HEK293 (cell line): ENCODE data around the gene ABR.

Experiments used
- ZNF510 ChIP-seq: fragments of 450-650 bp; formaldehyde crosslinking; IDR thresholded peaks from 2 replicates; pipeline ENCODE4 v1.5.1; 2018; ENCODE audit warnings: mild to moderate bottlenecking, missing genetic modification characterization, missing biosample characterization; ENCODE audit not compliant: insufficient replicate concordance
- TF ChIP-seq, protein P1 (sequence below): fragments of 450-650 bp; formaldehyde crosslinking; IDR thresholded peaks from 2 replicates; pipeline ENCODE4 v1.5.1; 2016; ENCODE audit warnings: missing biosample characterization, missing genetic modification characterization
- TF ChIP-seq, protein P2 (sequence below): fragments of 450-650 bp; formaldehyde crosslinking; IDR thresholded peaks from 2 replicates; pipeline ENCODE4 v1.5.1; 2016; ENCODE audit warnings: missing biosample characterization, missing genetic modification characterization
- TF ChIP-seq, protein P3 (sequence below): fragments of 450-650 bp; formaldehyde crosslinking; IDR thresholded peaks from 2 replicates; pipeline ENCODE4 v1.5.1; 2016; ENCODE audit warnings: missing biosample characterization, missing genetic modification characterization

DNA sequence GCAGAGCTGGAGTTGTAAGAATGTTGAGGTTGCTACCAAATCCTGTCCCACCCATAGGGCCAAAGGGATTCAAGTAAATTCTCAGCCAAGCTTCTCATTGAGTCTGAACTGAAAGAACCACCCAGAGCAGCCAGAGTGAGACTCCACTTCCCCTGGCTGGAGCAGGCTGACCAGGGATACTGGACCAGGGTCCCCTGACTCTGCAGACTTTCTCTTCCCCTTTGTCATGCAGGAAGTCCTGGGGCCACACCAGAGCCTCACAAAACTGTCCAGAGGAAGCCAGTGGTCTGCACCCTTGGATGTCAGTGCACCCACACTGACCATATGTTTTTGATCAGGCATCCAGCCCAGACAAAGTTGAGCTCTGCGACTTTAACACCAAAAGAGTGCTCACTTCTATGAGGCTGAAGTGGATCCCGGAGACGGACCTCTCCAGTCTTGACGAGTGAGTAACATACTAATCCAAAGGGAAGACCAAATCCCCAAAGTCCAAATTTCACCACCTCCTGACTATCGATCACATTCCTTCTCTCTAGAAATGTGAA, 204.3 kb downstream of the ABR start:
- TF ChIP-seq, protein P1, sequence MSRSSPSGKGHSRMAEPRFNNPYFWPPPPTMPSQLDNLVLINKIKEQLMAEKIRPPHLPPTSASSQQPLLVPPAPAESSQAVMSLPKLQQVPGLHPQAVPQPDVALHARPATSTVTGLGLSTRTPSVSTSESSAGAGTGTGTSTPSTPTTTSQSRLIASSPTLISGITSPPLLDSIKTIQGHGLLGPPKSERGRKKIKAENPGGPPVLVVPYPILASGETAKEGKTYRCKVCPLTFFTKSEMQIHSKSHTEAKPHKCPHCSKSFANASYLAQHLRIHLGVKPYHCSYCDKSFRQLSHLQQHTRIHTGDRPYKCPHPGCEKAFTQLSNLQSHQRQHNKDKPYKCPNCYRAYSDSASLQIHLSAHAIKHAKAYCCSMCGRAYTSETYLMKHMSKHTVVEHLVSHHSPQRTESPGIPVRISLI (tag by site-specific recombination) = no peak
- TF ChIP-seq, protein P2, sequence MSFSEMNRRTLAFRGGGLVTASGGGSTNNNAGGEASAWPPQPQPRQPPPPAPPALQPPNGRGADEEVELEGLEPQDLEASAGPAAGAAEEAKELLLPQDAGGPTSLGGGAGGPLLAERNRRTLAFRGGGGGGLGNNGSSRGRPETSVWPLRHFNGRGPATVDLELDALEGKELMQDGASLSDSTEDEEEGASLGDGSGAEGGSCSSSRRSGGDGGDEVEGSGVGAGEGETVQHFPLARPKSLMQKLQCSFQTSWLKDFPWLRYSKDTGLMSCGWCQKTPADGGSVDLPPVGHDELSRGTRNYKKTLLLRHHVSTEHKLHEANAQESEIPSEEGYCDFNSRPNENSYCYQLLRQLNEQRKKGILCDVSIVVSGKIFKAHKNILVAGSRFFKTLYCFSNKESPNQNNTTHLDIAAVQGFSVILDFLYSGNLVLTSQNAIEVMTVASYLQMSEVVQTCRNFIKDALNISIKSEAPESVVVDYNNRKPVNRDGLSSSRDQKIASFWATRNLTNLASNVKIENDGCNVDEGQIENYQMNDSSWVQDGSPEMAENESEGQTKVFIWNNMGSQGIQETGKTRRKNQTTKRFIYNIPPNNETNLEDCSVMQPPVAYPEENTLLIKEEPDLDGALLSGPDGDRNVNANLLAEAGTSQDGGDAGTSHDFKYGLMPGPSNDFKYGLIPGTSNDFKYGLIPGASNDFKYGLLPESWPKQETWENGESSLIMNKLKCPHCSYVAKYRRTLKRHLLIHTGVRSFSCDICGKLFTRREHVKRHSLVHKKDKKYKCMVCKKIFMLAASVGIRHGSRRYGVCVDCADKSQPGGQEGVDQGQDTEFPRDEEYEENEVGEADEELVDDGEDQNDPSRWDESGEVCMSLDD (tag by site-specific recombination) = no peak
- TF ChIP-seq, protein P3, sequence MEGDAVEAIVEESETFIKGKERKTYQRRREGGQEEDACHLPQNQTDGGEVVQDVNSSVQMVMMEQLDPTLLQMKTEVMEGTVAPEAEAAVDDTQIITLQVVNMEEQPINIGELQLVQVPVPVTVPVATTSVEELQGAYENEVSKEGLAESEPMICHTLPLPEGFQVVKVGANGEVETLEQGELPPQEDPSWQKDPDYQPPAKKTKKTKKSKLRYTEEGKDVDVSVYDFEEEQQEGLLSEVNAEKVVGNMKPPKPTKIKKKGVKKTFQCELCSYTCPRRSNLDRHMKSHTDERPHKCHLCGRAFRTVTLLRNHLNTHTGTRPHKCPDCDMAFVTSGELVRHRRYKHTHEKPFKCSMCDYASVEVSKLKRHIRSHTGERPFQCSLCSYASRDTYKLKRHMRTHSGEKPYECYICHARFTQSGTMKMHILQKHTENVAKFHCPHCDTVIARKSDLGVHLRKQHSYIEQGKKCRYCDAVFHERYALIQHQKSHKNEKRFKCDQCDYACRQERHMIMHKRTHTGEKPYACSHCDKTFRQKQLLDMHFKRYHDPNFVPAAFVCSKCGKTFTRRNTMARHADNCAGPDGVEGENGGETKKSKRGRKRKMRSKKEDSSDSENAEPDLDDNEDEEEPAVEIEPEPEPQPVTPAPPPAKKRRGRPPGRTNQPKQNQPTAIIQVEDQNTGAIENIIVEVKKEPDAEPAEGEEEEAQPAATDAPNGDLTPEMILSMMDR (tag by site-specific recombination) = no peak
- no peak for TF ChIP-seq ZNF510 (tag by site-specific recombination)
